CD4-positive, alpha-beta T cell treated with Interferon alpha-2 for 1 hour (primary cell): ENCODE results near the gene CAV2.

ENCODE experiments used
- DNase-seq, 2 donors: peaks; one replicate each; pipeline ENCODE4 v3.0.0-alpha.2; 2020 to 2022

CAV2 gene

DNA sequence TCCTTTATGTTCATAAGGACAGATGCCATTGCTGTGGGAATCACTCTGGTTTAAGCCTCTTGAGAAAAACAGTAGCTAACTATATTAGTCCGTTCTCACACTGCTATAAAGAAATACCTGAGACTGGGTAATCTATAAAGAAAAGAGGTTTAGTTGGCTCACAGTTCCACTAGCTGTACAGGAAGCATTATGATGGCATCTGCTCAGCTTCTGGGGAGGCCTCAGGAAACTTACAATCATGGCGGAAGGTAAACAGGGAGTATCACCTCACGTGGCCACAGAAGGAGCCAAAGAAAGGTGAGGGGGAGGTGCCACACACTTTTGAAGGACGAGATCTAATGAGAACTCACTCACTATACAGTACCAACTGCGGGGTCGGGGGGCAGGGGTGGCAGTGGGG lies 2.9 kb upstream of the CAV2 start:
- no peak for DNase-seq

DNA sequence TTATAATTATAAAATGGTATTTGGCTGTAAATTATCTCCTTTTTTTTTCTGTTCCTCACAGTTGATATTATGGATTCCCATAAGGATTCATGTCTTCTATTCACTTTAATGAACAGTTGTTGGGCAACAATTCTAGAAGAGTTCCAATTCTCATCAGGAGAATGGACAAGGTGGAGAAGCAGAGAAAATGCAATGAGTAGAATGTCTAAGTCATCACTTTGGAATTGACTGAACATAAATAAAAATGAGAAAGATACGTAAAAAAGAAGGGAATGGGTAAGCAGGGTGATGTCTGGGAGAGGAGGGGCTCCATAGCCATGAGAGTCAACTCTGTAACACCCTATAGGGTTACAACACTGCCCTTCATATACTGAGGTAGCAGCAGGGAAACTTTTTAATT lies 1.8 kb upstream of the CAV2 start:
- DNase-seq: no peak

DNA sequence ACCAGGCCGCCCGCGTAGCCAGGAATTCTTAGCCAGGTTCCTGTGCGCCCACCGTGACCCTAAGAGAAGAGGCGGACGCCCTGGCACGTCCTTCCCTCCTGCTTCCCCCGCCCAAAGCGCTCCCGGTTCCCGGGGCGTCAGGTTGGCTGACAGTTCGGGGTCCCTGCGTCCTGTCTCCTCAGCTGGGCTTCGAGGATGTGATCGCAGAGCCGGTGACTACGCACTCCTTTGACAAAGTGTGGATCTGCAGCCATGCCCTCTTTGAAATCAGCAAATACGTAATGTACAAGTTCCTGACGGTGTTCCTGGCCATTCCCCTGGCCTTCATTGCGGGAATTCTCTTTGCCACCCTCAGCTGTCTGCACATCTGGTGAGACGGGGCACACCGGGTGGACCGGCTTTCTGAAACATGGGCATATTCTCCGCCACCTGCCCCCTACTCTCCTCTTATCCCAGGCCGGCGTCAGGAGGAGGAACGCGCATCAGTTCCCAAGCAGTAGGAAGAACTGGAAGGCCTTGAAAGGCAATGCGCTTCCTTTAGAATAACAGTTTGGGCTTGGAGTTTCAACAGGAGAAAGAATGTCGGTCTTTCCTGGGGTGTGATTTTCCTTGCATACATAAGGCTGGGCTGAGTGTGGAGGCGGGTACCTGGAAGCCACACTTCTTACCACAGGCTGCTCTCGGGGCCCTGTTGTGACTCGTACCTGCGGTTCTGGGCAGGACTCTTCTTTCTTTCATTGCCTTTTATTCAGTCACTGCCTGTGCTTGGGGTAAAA lies 728 bp downstream of the CAV2 start:
- peak in 1 of 2 donors; percentile 38 for DNase-seq

DNA sequence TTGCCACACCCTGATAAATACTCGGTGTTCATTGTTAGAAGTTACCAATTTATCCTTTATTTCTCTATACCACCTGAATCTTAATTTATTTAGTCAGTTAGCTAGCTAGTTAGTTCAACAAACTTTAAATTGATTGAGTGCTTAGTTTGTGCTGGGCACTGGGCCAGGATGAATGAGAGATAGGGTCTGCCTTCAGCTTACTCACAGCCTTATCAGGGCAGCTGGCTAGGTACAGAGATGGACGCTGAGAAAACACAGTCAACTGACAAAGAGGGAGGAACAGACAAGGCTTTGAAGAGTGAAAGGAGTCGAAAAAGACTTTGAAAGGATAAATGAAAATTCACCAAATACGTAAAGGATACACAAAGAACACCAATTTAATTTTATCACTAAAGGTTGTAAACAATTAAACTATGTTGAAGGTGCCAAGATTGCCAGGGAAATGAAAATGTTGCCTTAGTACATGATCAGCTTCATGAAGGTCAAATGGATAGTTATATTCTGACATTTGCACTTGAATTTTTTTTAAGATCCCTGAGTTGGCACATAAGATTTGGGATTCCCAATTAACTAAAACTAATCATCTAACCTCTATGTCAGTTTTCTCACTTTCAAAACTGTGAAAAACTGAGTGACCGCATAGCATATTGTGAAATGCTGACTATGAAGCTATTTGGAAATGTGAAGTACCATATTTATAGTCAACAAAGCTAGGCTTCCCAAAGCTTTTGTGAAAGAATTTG lies 2.1 kb downstream of the CAV2 start:
- DNase-seq: no peak

DNA sequence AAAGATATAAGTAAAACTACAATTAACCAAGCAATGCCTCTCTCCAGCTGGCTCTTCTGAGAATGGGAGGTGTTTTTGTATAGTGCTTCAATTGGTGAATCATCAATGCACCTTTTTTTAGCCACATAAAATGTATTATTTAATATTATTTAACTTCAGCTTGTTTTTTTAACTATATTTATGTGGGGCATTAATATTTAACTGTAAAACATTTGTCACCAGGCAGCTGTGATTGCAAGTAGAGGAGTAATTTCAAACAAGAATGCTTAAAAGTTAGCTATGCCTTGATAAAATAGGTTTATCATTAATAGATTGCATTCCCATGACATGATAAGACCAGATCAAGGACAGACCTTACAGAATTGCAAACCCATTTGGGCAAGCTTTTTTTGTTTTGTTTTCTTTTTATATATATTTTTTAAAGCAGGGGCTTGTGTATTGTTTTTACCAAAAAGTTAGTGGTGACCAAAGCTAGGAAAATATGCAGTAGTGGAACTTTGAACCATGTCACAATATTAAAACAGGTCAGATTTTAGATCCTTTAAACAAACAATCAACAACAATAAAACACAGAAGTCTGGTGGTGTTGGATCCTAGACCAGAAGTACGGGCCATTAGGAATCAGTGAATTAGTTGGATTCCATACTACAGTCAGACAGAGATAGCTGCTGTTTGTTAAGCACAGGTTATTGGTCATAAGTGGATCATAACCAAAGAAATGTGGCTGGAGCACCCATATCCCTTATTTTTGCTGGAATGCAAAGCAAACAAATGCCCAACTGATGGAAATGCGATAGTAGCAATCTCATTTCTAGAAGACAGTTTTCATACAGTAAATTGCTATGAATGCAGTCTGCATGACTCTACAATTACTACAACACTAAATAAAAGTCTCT lies 2.9 kb downstream of the CAV2 start:
- no peak for DNase-seq

DNA sequence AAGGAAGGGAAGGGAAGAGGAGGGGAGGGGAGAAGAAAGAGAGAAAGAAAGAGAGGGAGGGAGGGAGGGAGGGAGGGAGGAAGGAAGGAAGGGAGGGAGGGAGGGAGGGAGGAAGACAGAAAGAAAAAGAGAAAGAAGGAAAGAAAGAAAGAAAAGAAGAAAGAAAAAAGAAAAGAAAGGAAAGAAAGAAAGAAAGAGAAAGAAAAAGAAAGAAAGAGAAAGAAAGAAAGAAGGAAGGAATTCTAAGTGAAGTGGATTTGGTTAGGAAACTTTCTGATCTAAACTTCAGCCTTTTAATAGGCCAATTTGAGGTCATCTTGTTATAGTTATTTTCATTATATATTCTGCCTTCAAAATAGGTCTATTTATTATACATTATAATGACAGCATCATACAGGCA lies 4.3 kb downstream of the CAV2 start:
- DNase-seq: no peak

DNA sequence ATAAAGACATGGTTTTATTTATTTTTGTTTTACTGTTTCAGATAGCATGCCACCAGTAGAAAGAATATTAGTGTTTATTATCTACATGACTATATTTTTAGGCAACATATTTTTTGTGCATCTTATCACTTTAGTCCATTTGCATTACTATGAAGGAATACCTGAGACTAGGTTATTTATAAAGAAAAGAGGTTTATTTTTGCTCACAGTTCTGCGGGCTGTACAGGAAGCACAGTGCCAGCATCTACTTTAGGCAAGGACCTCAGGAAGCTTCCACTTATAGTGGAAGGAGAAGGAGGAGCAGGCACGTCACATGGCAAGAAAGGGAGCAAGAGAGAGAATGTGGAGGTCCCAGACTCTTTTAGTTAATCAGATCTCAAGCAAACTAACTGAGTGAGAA lies 5.7 kb downstream of the CAV2 start:
- no peak for DNase-seq

DNA sequence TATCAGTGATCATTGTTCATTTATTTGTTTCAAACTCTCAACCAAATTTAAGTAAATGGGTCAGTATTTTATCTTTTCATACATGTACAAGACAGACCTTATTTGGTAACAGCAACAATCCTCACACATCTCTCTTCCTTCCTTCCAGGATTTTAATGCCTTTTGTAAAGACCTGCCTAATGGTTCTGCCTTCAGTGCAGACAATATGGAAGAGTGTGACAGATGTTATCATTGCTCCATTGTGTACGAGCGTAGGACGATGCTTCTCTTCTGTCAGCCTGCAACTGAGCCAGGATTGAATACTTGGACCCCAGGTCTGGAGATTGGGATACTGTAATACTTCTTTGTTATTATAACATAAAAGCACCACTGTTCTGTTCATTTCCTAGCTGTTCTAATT lies 6.3 kb downstream of the CAV2 start:
- DNase-seq: no peak

DNA sequence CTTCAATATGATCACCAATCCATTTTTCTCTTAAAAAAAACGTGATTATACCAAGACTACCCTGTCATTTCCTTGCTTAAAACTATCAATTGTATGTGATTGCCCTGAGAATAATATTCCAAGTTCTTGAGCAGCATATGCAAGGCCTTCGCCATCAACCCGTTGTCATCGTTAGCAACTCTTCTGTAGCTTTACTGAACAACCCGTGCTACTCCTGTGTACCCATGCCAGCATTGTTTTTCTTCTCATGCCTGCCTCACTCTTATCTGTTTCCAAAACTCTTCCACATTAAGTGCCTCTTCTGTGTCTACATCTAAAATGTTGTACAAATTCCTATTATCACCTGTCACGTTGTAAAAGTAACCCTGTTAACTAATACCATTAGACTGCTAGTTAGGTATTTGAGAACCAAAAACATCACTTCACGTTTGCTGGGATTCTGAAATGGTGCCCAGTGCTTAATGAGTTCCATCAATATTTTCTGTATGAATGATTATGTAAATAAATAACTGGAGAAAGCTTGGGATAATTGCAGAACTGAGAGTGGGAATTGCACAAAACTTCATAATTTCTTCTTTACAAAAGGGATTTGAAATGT lies 10.5 kb downstream of the CAV2 start:
- DNase-seq: no peak

DNA sequence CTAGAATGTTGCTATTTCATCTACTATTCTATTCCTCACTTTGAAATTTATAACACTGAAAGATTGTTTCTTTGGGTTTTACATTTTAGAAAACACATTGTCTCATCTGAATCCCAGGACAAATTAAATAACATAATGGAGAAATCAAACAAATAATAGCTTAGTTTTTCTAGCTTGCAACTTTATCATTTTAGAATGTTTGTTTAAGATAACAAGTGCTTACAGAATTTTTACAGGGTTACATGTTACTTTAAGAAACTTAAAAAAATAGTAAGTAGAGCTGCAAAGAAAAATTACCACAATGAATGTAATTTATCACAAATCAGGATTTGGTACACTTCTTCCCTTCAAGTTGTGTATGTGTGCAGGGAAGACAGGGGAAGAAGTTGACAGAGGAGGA lies 11.3 kb downstream of the CAV2 start:
- no peak for DNase-seq

DNA sequence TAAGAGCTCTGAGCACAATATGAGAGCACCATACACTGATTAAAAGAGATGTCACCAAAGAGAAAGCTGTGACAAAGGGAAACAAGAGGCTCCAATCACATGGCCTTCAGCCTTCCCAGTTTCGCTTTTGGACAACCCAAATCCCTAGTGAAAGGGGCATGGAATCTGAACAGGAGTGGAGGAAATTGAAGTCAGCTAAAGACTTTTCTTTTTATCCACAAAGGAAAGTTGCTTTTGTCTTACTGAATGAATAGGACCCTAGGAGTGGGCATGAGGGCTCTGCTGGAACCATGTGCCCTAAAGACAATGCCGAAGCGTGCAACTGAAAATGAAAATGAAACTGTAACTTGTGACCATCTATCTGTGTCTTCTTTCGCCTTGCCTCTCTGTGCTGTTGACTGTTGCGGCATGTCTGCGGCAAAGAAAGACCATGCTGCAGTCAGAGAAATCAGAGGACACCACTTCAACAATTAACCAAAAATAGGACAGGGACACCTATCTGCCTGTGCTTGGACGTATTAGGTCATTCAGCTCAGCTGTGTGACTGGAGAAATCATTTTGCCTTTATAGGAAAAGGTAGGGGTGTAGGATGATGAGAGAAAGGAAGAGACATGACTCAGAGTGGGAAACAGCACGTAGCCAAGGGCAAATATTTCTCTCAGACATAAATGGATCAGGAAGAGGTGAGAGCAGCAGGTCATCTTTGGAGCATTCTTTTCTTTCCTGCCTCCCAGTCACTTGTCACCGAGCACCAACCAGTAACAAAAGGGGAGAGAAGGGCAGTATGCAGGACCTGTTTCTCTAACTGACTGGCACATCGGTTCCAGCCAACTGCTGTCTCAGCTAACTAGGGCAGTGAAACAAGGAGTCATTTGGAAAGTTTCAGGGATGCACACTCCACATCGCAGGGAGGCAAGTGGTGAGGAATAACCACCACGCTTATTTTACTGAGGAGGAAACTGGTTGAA lies 12.3 kb downstream of the CAV2 start:
- DNase-seq: peak; percentile 16 to 63

DNA sequence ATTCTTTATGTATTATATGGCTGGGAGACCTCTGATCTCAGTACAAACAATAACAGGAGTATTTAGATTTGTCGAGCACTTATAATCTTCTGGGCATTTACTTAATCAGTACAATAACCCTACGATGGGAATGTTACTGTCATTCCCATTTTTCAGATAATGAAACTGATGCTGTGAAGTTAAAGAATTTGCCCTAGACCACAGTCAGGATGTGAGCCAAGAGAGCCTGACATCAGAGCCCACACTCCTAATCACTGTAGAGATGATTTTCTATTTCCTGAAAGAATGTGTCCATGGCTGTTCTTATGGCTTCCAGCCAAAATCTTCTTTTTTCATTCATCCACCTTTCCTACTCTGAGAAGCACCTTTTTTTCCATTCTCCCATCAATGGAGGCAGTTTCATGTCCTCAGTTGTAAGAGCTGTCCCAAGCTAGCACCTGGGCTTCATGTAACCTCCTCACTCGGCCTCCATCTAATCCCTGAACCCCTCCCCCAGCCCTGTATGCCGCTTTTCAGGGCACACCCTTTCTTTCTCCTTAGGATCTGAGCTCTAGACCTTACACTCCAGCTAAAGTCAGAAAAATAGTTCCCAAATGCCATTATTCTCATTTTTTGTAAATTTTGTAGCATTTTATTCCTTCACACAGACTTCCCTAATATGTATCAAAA lies 13.1 kb downstream of the CAV2 start:
- DNase-seq: no peak

DNA sequence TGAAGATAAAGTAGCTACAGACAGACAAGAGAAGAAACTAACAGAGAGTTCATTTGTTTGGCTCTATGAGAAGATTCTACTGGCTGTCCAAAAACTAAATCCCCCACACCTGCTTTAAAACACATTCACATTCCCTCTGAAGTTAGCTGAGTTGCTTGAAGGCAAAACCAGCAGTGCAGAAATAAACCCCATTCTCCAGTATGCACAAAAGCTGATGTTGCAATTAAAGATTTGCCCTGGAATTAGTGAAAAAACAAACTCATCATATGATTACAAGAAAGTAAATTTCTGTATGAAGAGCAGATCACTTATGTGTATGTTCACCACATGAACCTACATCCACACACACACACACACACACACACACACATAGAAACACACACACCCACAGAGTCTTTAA lies 16.0 kb downstream of the CAV2 start:
- DNase-seq: no peak

DNA sequence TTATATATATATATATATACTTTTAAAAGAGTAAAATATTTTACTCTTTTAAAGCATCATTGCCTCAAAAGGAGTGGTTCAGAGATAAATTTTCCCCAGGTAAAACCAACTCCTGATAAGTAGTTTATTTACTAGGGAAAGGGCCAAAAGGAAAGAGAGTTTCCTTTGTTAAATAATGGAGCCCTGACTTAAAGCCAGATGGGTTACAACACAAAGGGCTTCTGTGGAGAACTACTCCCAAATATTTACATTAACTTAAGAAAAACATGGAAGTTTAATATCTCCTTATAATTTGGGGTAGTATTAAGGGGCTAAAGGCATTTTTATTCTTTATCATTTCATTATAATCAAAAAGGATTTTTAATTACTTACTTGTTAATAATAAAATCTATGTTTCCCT lies 16.8 kb downstream of the CAV2 start:
- no peak for DNase-seq

DNA sequence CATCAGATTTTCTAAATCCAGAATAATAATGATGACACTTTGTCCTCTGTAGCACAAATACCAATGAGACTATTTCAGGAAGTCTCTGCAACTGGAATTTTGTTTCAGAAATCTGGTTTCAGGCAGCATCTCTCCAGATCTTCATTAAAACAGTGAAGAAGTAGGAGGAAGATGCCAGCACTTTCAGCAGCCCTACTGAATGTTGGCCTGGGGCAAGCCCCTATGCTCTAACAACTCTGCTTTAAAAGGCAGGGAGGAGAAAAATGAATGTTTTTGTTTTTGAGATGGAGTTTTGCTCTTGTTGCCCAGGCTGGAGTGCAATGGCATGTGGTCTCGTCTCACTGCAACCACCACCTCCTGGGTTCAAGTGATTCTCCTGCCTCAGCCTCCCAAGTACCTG lies 18.1 kb downstream of the CAV2 start:
- DNase-seq: no peak

DNA sequence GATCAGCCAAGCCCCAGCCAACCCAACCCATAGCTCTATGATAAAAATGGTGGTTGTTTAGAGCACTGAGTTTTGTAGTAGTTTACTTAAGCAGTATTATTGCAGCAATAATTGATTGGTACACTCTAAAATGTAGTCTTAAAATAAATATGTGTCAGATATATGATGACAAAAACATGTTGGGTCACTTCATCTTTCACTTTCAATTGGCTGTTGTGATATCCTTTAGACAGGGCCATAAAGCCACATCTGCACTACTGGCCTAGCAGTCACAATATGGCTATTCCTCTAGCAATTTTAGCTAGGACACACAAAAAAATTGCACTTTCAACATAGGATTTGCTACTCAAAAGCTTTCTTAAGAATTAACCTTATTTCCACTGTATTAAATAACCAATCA lies 19.4 kb downstream of the CAV2 start:
- no peak for DNase-seq

DNA sequence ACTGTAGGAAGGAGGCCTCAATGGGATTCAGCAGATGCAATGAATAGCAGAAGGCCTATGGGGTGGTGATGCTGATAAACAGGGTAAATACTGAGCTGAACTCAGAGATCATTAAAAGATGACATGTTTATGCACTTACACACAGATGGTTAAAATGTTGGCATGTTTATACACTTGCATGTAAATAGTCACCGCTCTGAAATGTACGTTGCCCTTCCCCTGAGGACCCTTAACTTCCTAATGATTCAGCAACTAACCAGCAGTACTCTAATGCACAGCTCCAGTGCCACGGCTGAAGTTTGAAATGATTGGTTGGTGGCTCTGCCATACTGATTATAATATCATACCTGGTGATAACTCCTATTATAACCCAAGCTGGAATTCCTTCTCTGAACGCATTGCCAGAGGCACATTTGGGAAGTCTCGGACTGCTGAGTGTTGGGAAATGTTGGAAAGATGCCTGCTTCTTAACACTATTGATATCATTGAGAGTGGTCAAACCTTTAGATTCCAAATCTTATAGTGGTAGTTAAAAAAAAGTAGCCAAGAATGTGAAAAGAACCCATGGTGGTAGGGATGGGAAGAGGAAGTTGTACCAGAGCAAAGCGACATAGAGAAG lies 21.6 kb downstream of the CAV2 start:
- DNase-seq: no peak

DNA sequence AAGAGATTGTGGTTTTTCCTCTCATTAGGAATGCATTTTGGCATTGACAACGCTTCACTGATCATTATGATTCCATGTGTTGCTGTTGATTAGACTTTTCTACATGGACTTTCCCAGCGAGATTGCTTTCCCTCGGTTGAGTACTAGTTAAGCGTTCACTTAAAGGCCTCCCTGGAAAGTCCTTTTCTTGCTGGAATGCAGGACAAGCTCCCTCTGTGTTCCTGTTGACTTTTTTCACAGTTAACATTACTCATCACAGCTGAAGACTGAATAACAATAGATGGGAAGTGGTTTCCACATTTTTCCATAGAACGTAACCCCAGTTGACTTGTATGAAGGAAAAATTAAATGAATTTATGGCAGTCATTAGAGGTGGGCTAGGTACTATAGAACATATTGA lies 22.7 kb downstream of the CAV2 start:
- DNase-seq: no peak

DNA sequence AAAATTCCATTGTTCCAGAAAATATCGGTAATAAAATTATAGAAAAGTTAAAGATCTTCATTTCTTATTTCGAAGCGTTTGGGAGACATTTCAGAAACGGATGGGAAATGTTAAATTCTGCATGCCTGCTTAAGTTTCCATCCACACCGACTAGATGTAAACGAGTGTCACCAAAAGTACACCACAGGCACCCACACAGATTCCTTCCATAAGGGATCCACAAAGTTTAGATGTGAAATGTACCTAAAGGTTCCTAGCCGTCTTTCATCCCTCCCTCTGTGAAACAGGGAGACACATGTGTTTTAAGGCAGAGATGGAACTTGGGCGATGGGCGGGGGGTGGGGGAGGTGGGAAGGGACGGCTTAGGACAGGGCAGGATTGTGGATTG lies 24.7 kb downstream of the CAV2 start:
- DNase-seq: no peak

DNA sequence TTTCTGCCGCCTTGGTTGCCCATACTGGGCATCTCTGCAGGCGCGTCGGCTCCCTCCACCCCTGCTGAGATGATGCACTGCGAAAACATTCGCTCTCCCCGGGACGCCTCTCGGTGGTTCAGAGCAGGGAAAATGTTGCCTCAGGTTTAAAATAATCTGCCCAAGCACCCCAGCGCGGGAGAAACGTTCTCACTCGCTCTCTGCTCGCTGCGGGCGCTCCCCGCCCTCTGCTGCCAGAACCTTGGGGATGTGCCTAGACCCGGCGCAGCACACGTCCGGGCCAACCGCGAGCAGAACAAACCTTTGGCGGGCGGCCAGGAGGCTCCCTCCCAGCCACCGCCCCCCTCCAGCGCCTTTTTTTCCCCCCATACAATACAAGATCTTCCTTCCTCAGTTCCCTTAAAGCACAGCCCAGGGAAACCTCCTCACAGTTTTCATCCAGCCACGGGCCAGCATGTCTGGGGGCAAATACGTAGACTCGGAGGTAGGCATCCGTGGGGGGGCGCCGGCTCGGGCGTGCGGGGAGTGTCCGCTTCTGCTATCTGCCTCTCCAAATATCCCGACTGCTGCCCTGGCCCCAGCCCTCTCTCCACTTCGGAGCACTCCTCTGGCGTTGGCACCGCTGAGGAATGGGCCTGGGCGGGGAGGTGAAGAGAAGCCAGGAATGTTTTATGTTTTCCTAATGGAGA lies 25.2 kb downstream of the CAV2 start, which contains the start of gene CAV1:
Gene CAV1 (plus strand): TSS at position 428 of the 689 bp plus-strand sequence. CDS start 27 bp downstream, at position 455.
- peak in 1 of 2 donors; percentile 39 for DNase-seq
